K562 (cell line): Measurements from ENCODE around the gene PPAN. TPM values are rescaled to one million over a fixed set of nuclear protein-coding genes. Genes with fewer than 3 reads are reported as not detected.
A peak's percentile ranks its signal among the peaks of the same experiment; 100 is the strongest.

Source experiments
- ATAC-seq: fragments of 200-7000 bp; cut with Tn5 transposase; 3 replicates; pipeline ENCODE4 v1.9.1; 2020; ENCODE audit warnings: moderate library complexity
- BruUV-seq: library from RNA; stranded (reverse); fragments of 400-500 nt; replicated peaks from 2 replicates; lab custom pipeline; 2021; lab: Mats Ljungman, UMichigan
- CTCF ChIA-PET: fragments of 300-600 bp; formaldehyde crosslinking; extraction: SDS; loops from one replicate; lab custom pipeline; 2021; ENCODE audit warnings: low intra/inter-chr PET ratio; lab: Yijun Ruan, JAX
- POLR2A ChIA-PET: fragments of 300-600, 350-650 bp; sonication (Branson Sonifier 250); formaldehyde crosslinking; extraction: SDS; loops from one replicate; lab custom pipeline; 2021; ENCODE audit warnings: antibody characterized with exemption, inconsistent platforms; lab: Yijun Ruan, JAX
- DNase-seq, 4 experiments: peaks; one replicate each; pipeline versions ENCODE4 v3.0.0 to v3.0.0-alpha.2; 2011 to 2018; ENCODE audit warnings: low spot score in 3 of 4, mixed read lengths in 3 of 4; ENCODE audit errors: extremely low read depth in 1 of 4
- FAIRE-seq: peaks from 2 replicates; lab custom pipeline; 2011; peaks lifted over from hg19 to GRCh38; lab: Jason Lieb, UNC
- H2AFZ ChIP-seq: 2 replicates; pipeline ENCODE4 v1.6.0; 2011; ENCODE audit warnings: low read depth, low read length, control low read depth, inconsistent platforms
- H3K27ac ChIP-seq: fragments of 200-600 bp; 3 replicates; pipeline ENCODE4 v1.8.0; 2011; ENCODE audit warnings: low read depth, mild to moderate bottlenecking, control low read depth, inconsistent platforms, low read length, moderate library complexity, mixed read lengths; ENCODE audit errors: extremely low read depth
- H3K27me3 ChIP-seq, 2 experiments: fragments of 300-600 bp in 1 of 2; 2 replicates in 1 of 2; 3 replicates in 1 of 2; pipeline versions ENCODE4 v1.6.0 to v1.8.0; 2011; ENCODE audit warnings: inconsistent platforms in 2 of 2, low read length in 2 of 2, mild to moderate bottlenecking in 1 of 2, mixed read lengths in 1 of 2, moderate library complexity in 1 of 2; ENCODE audit not compliant: control insufficient read depth in 2 of 2, insufficient read depth in 2 of 2
- H3K36me3 ChIP-seq: fragments of 300-600 bp; 3 replicates; pipeline ENCODE4 v1.8.0; 2011; ENCODE audit warnings: mild to moderate bottlenecking, low read length, inconsistent platforms; ENCODE audit not compliant: control insufficient read depth, insufficient read depth
- H3K4me1 ChIP-seq, 2 experiments: fragments of 200-600 bp in 1 of 2; replicated peaks in 1 of 2; 2 replicates in 1 of 2; 3 replicates in 1 of 2; pipeline versions ENCODE4 v1.5.1 to v1.8.0; 2011; ENCODE audit warnings: inconsistent platforms in 2 of 2, low read length in 2 of 2, mild to moderate bottlenecking in 1 of 2, mixed read lengths in 1 of 2, moderate library complexity in 1 of 2; ENCODE audit not compliant: control insufficient read depth in 2 of 2, insufficient read depth in 2 of 2
- H3K4me2 ChIP-seq: 2 replicates; pipeline ENCODE4 v1.6.1; 2011; ENCODE audit warnings: low read length, control low read depth, inconsistent platforms, mixed read lengths; ENCODE audit not compliant: insufficient read depth
- H3K4me3 ChIP-seq: fragments of 200-600 bp; sonication (generic), shearing (Covaris generic); 2 replicates; pipeline ENCODE4 v1.5.1; 2016; ENCODE audit warnings: control low read depth, inconsistent platforms
- H3K79me2 ChIP-seq: fragments of 200-600 bp; 3 replicates; pipeline ENCODE4 v1.8.0; 2011; ENCODE audit warnings: low read length, inconsistent platforms; ENCODE audit not compliant: control insufficient read depth, insufficient read depth
- H3K9ac ChIP-seq, 2 experiments: 2 replicates each; pipeline versions ENCODE4 v1.6.0 to v1.6.1; 2011; ENCODE audit warnings: low read depth in 2 of 2, low read length in 2 of 2, control low read depth in 1 of 2, inconsistent platforms in 1 of 2, mild to moderate bottlenecking in 1 of 2, mixed read lengths in 1 of 2; ENCODE audit not compliant: insufficient read depth in 1 of 2
- H3K9me1 ChIP-seq: one replicate; pipeline ENCODE4 v1.6.0; 2011; ENCODE audit warnings: inconsistent platforms, mild to moderate bottlenecking, low read length, moderate library complexity; ENCODE audit not compliant: control insufficient read depth, insufficient read depth
- H3K9me3 ChIP-seq: replicated peaks from 2 replicates; pipeline ENCODE4 v1.5.1; 2011; ENCODE audit warnings: low read depth, low read length, inconsistent platforms; ENCODE audit not compliant: control insufficient read depth, insufficient read depth
- H4K20me1 ChIP-seq: replicated peaks from 2 replicates; pipeline ENCODE4 v1.6.1; 2011; ENCODE audit warnings: low read length, inconsistent platforms, mixed read lengths; ENCODE audit not compliant: control insufficient read depth, insufficient read depth
- EWSR1 ChIP-seq: fragments of 450-650 bp; IDR thresholded peaks from 2 replicates; pipeline ENCODE4 v1.6.1; 2018; ENCODE audit warnings: borderline replicate concordance, mild to moderate bottlenecking, low read depth, moderate library complexity; ENCODE audit not compliant: partially characterized antibody
- POLR2AphosphoS5 ChIP-seq: IDR thresholded peaks from 2 replicates; pipeline ENCODE4 v1.6.1; 2011; ENCODE audit warnings: mild to moderate bottlenecking, low read depth, low read length, moderate library complexity; ENCODE audit not compliant: control insufficient read depth, insufficient read depth
- POLR2G ChIP-seq: fragments of 200-400 bp; formaldehyde crosslinking; IDR thresholded peaks from 2 replicates; pipeline ENCODE4 v1.6.1; 2017; ENCODE audit warnings: low read depth, mild to moderate bottlenecking, antibody characterized with exemption, low read length, moderate library complexity
- RBM22 ChIP-seq: fragments of 200-400 bp; formaldehyde crosslinking; IDR thresholded peaks from 2 replicates; pipeline ENCODE4 v1.6.1; 2018; ENCODE audit warnings: low read length, low read depth; ENCODE audit not compliant: poor library complexity, severe bottlenecking
- SUPT5H ChIP-seq: fragments of 450-650 bp; IDR thresholded peaks from 2 replicates; pipeline ENCODE4 v1.6.1; 2016
- WGBS: fragments of 100-300 bp; shearing (Covaris generic); methylation state at CpG from one replicate; pipeline ENCODE4 v1.1.6; 2016; ENCODE audit warnings: low coverage, mixed read lengths; ENCODE audit not compliant: insufficient coverage; ENCODE audit errors: missing lambda C conversion rate; 5-methylcytosine and 5-hydroxymethylcytosine counted together
- in situ Hi-C: fragments of 300-500 bp; cut with MboI; formaldehyde crosslinking; loops from 4 replicates; pipeline ENCODE4 v1.15.0; 2018; ENCODE audit warnings: inconsistent platforms, mixed read lengths
- intact Hi-C: fragments of 100-400 bp; cut with micrococcal nuclease; formaldehyde crosslinking; loops from 2 replicates; pipeline ENCODE4 v1.14.2; 2022
- polyA plus RNA-seq, 8 experiments: library from polyadenylated mRNA; depleted of rRNA in 4 of 8; stranded (reverse) in 5 of 8; unstranded in 3 of 8; fragments of >200 nt; fragmentation: Nextera tagmentation in 2 of 8; fragmentation: Illumina TruSeq in 1 of 8; extraction: Ambion mirVana in 2 of 8; extraction: Trizol in 1 of 8; gene quantifications; 2 replicates each; pipeline versions ENCODE4 v1.2.1 to v1.2.3, GENCODE V29; 2011 to 2014; ENCODE audit warnings: inconsistent platforms in 1 of 8, missing spikeins in 1 of 8
- total RNA-seq, 7 experiments: library from RNA; depleted of rRNA in 6 of 7; stranded (reverse); fragments of >200 nt in 6 of 7; fragmentation: Illumina TruSeq in 2 of 7; extraction: Trizol in 2 of 7; gene quantifications; 2 replicates each; pipeline versions ENCODE4 v1.2.1 to v1.2.3, GENCODE V29; 2011 to 2021; ENCODE audit warnings: low replicate concordance in 1 of 7

The PPAN gene
- total and polyA plus RNA-seq, 9 of the 15 experiments (the other 6 are each of a cell fraction or from before 2014, with no cell fraction given): 2.2 to 129 (median 59.1) TPM

DNA sequence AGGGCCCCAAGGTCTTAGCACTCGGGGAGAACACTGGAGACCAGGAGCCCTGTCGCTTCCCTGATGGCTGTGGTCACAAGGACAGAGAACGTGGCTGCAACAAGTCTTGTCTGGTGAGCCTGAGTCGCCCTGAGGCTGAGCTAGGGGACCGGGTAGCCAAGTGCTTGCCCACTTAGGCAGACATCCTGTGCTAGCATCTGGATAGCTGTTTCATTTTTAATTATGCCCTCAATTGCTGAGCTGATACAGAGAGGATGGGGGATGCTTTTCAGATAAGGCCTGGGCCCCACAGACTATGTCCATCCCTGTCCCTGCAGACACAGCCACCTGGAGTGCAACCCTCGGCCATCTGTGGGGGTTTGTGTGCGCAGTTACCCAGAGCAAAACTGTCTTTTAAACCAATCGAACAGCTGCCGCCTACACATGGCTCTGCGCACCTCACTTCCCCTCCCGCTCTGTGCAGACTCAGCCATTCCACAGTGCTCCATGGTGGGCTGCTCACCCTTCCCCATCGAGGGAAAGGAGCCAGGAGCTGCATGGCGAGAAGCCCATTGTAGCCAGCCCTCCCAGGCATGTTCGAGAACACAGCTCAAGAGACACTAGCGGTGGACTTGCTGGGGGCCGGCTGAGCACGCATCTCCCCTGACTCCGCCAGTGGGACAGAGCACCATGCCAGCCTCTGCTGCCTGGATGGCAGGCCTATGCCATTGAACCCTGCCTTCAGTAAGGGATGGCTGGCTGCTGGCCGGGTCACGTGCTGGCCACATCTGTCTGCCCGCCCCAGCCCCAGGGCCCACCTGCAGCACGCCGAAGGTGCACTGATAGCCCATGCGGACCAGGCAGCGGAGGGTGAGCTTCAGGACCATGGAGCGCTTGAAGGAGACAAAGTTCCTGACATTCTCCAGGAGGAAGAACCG is 33.0 kb downstream of the PPAN start:
- ChIA-PET CTCF (no interaction called here), POLR2A (interaction anchor here (0.5 to 1.5 kb wide), 6 partner anchors 9 to 81 kb away, joined by 3 read pairs; no protein-coding TSS in a partner anchor)
- no peak overlapping the region for H3K27ac ChIP-seq
- no peaks in the 10 kb centered on the region for H3K9me3 ChIP-seq
- no peak for FAIRE-seq
- in situ Hi-C loops (no loop called here), intact Hi-C loops (no loop called here)
- H3K36me3 ChIP-seq: peaks cover 98% of the 10 kb centered on the region
- H3K9ac ChIP-seq: peak overlapping the region in 1 of 2 experiments; percentile 40; a peak in 1 of 4 replicates
- H3K27me3 ChIP-seq: no peaks in the 10 kb centered on the region
- BruUV-seq: no TSS peak
- peaks cover 0 to 13% of the 10 kb centered on the region in 2 experiments; a peak in 1 of 5 replicates for H3K4me1 ChIP-seq
- H4K20me1 ChIP-seq: 0 out of 2 replicates have a peak, but pooled peaks cover 5% of the 10 kb centered on the region
- no peak overlapping the region for H3K4me2 ChIP-seq
- no peak for ATAC-seq
- H3K9me1 ChIP-seq: no peaks in the 10 kb centered on the region
- DNase-seq: no peak
- H3K79me2 ChIP-seq: no peaks in the 10 kb centered on the region
- WGBS: 91% methylated on average over 23 of the region's 27 CpGs
- TF ChIP-seq EWSR1: no peak
- TF ChIP-seq SUPT5H: 0 out of 2 replicates have a peak, but pooled peaks have one; percentile 18
- peak; percentile 51 for TF ChIP-seq RBM22
- TF ChIP-seq POLR2AphosphoS5: peak; percentile 19; the same call in 1 of the 2 replicates
- TF ChIP-seq POLR2G: peak; percentile 61
- TF ChIP-seq, all 486 proteins: peak for 4
- no peak overlapping the region for H3K4me3 ChIP-seq
- H2AFZ ChIP-seq: no peak overlapping the region
